CD4-positive, alpha-beta T cell treated with Interleukin-12 subunit alpha and Interleukin-12 subunit beta, for 1 hour (primary cell): Measurements from ENCODE around the gene LY6G5C.

Source experiments
- DNase-seq: peaks from one replicate; pipeline ENCODE4 v3.0.0-alpha.2; 2020

The LY6G5C gene

GRCh38 chr6:31689249-31690110 lies 8.6 kb upstream of the LY6G5C start:
- no peak for DNase-seq

- no peak for DNase-seq
Observed at GRCh38 chr6:31687860-31688693, 7.2 kb upstream of the LY6G5C start.

DNA sequence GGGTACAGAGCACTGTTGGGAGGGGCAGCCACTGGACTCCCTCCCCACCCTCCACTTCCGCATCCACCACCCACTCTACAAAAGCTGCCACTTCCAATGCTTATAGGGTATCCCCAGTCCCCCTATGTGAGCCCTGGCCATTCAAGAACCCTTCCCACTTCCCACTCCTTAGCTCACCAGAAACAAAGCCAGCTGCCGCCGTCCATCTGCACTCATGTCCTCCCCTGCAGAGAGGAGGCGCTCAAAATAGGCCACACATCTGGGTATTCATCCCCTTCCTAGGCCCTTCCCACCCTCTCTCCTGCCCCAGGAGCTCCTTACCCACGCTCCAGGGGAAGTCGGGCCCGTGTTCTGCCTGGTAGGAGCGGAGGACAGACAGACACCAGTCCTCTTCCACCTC lies 6.5 kb upstream of the LY6G5C start:
- DNase-seq = no peak

GRCh38 chr6:31686483-31686882 lies 5.6 kb upstream of the LY6G5C start:
- no peak for DNase-seq

- DNase-seq = no peak
Observed at GRCh38 chr6:31683591-31683990, 2.7 kb upstream of the LY6G5C start.

GRCh38 chr6:31681135-31681671 lies 336 bp upstream of the LY6G5C start:
- DNase-seq = peak; percentile 41

GRCh38 chr6:31677955-31678354 lies 2.9 kb downstream of the LY6G5C start:
- no peak for DNase-seq

GRCh38 chr6:31676904-31677303 lies 4.0 kb downstream of the LY6G5C start:
- no peak for DNase-seq

DNA sequence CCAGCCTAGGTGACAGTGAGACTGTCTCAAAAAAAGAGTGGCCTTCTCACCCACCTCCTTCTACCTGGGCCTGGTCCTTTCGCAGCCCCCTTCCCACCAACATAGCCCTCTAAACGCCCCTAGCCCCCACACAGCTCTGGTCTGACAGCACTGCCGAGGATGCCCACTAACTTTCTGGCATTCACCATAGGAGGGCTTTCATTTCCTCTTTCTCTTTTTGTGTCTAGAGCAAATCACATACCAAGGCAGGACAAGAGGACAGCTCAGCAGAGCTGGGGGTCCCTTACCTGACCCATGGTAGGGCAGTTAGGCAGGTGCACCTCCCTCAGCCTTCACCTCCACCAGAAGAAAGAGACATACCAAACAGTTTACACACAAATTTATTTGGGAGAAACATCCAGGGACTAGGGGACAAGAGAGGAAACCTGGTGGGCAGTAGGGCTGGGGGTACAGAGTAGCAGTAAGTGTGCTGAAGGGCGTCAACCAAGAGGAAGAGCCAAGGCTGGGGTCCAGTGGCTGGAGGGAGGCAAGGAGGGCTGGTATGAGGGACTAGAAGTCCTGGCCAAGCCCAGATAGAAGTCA lies 4.5 kb downstream of the LY6G5C start:
- DNase-seq = no peak

- no peak for DNase-seq
Observed at GRCh38 chr6:31669676-31670075, 11.2 kb downstream of the LY6G5C start, which contains the start of gene LY6G5B. Gene LY6G5B (plus strand): TSS chr6:31669976. CDS start chr6:31670951, 975 bp downstream.

DNA sequence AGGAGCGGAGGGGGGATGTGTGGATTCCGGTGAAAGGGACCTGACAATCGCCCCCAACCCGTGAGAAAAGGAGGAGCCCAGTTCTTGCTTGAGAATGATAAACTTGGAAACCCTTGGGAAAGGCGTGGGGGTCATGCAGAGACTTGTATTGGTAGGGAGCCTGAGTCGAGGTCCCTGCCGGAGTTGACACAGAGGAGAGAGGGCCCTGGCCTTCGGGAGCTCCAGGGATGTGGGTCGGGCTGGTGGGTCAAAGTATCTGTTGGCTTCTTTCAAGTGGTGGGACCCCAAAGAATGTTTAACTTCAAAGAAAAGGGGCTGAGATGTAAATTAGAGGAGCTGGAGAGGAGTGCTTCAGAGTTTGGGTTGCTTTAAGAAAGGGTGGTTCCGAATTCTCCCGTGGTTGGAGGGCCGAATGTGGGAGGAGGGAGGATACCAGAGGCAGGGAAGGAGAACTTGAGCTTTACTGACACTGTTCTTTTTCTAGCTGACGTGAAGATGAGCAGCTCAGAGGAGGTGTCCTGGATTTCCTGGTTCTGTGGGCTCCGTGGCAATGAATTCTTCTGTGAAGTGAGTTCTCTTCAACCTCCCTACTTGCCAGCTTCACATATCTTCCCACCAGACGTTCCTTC lies 14.4 kb downstream of the LY6G5C start:
- DNase-seq = no peak

DNA sequence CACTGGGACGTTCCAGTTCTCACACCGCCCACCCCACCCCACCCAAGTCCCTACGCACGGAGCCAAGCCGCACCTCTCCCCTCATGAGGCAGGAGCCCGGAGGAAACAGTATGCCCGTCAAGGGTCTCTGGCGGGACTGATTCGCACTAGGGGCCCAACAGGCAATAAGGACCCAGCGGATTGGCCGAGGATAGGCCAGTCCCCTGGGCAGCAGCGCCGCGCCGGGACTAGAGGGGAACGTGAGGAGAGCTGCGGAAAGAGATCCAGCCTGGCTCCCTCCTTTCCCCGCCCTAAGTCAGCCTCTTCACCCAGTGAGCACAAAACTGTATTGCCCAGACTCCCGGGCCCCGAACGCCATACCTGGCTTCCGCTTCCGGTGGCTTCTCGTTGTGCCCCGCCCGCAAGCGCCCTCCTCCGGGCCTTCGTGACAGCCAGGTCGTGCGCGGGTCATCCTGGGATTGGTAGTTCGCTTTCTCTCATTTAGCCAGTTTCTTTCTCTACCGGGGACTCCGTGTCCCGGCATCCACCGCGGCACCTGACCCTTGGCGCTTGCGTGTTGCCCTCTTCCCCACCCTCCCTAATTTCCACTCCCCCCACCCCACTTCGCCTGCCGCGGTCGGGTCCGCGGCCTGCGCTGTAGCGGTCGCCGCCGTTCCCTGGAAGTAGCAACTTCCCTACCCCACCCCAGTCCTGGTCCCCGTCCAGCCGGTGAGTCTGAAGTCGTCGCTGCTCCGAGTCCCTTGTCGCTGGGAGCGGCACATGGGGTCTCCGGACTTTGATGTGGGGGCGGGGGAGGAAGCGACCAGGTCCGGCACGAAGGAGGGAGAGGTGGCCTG lies 15.1 kb downstream of the LY6G5C start, which contains the start of gene CSNK2B:
CSNK2B (plus strand) TSS at position 580 of the 836 bp plus-strand sequence. CDS start 752 bp downstream, outside the sequence.
- peak; percentile 98 for DNase-seq

DNA sequence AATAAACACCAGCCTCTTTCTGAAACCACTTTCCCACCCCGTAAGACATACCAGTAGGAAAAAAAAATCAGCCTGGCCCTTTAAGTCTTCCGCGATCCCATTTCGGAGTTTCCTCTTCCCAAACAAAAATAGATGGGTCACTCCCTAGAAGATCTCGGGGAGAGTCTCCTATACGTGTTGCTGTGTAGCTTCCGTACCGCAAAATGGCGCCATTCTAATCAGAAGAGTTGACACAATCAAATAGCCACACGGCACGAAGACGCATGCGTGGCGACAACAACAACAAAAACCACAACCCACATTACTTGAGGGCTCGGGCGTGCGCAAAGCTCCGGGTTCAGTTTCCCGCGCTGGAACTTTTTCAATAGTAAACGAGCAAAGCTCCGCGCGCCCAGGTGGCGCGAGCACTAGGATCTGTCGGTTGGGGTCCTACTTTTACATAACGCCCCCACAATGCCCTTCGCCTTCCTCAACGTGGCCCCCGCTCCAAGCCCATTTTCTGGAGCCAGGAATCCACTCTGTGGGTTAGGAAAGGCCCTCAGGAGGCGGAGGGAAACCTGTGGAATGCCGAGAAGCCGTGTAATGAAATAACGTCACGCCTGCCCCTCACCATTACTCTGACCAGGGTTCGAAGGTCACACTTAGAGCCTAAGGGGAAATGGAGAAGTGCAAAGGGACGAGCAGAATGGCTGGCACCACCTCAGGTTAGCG lies 15.9 kb downstream of the LY6G5C start, which contains the start of gene GPANK1:
GPANK1 (minus strand) TSS at position 208 of the 711 bp plus-strand sequence. CDS start 519 bp downstream, outside the sequence.
- DNase-seq = peak; percentile 93

GRCh38 chr6:31663961-31664789 lies 16.7 kb downstream of the LY6G5C start:
- DNase-seq = no peak

- no peak for DNase-seq
Observed at GRCh38 chr6:31663126-31663960, 17.5 kb downstream of the LY6G5C start.

DNA sequence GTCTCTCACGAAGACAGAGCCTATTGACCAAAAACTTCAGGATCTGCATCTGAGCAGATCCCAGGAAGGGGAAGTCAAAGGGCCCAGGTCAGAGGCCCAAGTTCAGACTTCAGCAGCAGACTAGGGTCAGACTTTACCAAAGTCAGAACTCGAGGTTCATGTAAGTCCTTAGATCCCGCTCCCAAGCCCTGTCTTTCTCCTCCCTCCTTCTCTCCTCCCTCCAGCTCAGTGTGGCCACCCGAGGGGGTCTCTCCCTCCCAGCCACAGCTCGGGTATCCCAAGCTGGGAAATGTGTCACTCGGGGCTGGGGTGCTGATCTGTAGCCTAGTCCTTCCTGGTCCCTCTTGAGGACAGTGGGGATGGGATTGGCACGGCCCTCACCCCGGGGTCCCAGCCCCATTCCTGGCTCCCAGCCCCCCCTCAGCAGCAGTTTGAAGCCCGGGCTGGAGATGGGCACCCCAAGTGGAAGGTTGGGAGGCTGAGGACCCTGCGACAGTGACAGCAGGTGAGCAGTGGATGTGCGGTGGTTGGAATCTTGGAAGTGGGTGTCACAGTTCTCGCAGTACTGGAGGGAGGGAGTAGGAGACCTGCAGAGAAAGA lies 18.6 kb downstream of the LY6G5C start:
- DNase-seq = no peak

- no peak for DNase-seq
Observed at GRCh38 chr6:31661262-31662123, 19.4 kb downstream of the LY6G5C start.
